Measurements from ENCODE around the gene TESPA1. TPM values are rescaled to one million over a fixed set of nuclear protein-coding genes. Genes with fewer than 3 reads are reported as not detected.

The TESPA1 gene
- total and polyA plus RNA-seq, 2 of the 8 experiments (the other 6 are each of a cell fraction or from before 2014, with no cell fraction given): not detected

DNA sequence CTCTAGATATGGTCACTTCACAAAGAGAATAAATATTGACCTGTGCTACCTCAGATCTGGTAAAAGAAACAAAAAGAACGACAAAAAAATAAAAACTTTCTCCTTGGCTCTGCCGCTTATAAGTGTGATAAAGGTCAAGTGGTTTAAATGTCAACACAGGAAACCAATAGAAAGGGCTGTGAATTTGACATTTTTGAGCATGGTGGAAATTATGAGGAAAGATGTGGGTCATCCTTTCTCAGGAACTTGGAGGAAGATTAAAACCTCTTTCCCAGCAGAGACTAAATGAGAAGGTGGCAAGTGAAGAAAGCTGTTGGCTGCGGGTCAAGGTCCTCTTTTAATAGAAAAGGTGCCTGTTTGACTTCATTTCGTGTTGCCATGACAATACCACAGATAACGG lies 28.2 kb downstream of the TESPA1 start:
- H2AFZ ChIP-seq (ENCODE audit: low read length): no peak overlapping the region
- no peak overlapping the region for H2BK120ac ChIP-seq (replicated peaks; ENCODE audit: low read depth, low read length)
- H3K4me1 ChIP-seq (replicated peaks in 1 of 4; ENCODE audit: control insufficient read depth in 3 of 4, insufficient read depth in 4 of 4, low read length in 3 of 4): peaks cover 0 to 5% (median 0%) of the 10 kb centered on the region in 4 experiments; a peak in 2 of 7 replicates
- no peak overlapping the region for H3K18ac ChIP-seq (ENCODE audit: extremely low read depth, low read length)
- no peaks in the 10 kb centered on the region for H3K23me2 ChIP-seq (ENCODE audit: low read depth, low read length)
- no peak overlapping the region for H2BK12ac ChIP-seq (ENCODE audit: low read depth, low read length)
- no peak overlapping the region for H4K91ac ChIP-seq (replicated peaks; ENCODE audit: insufficient read length, low read length)
- H3K36me3 ChIP-seq (ENCODE audit: control insufficient read depth in 2 of 4, insufficient read depth in 4 of 4, low read length in 3 of 4): no peaks in the 10 kb centered on the region
- no peak overlapping the region for H3K9ac ChIP-seq (replicated peaks in 1 of 4; ENCODE audit: extremely low read depth in 1 of 4, low read depth in 3 of 4, low read length in 3 of 4)
- FAIRE-seq: no peak
- H3K4me2 ChIP-seq (ENCODE audit: insufficient read depth in 1 of 2, low read depth in 2 of 2, low read length in 2 of 2): no peak overlapping the region
- no peak overlapping the region for H2BK15ac ChIP-seq (ENCODE audit: low read length)
- H3K27me3 ChIP-seq (replicated peaks in 1 of 4; ENCODE audit: control insufficient read depth in 3 of 4, extremely low read depth in 1 of 4, insufficient read depth in 3 of 4, low read length in 3 of 4): no peaks in the 10 kb centered on the region
- ChIA-PET POLR2A (ENCODE audit: partially characterized antibody) (no interaction called here), CTCF (ENCODE audit: partially characterized antibody) (interaction anchor here (0.8 to 7.1 kb wide), 27 partner anchors 8 to 360 kb away, joined by 3 to 89 read pairs (median 5); partner anchors contain the start of gene MUCL1)
- no peak overlapping the region for H3K27ac ChIP-seq (ENCODE audit: low read depth, low read length)
- no peak overlapping the region for H2AK5ac ChIP-seq (ENCODE audit: low read depth, low read length)
- H4K5ac ChIP-seq (ENCODE audit: insufficient read length, low read depth, low read length): no peak overlapping the region
- no peak overlapping the region for H3K56ac ChIP-seq (replicated peaks; ENCODE audit: insufficient read length, low read depth, low read length)
- H4K8ac ChIP-seq (ENCODE audit: extremely low read depth, insufficient read depth, low read length): no peak overlapping the region
- no peaks in the 10 kb centered on the region for H3K9me3 ChIP-seq (ENCODE audit: insufficient read depth in 2 of 2, low read depth in 1 of 2, low read length in 1 of 2)
- H2BK20ac ChIP-seq (ENCODE audit: low read length): no peak overlapping the region
- no peaks in the 10 kb centered on the region for H3K79me2 ChIP-seq (ENCODE audit: control insufficient read depth in 1 of 2, insufficient read depth in 2 of 2, low read length in 2 of 2)
- H4K20me1 ChIP-seq (replicated peaks in 1 of 2; ENCODE audit: control insufficient read depth in 1 of 2, insufficient read depth in 2 of 2, low read length in 2 of 2): no peaks in the 10 kb centered on the region
- no peak overlapping the region for H3K14ac ChIP-seq (ENCODE audit: insufficient read length)
- no peaks in the 10 kb centered on the region for H3K79me1 ChIP-seq (ENCODE audit: low read depth, low read length)
- no peak overlapping the region for H3K23ac ChIP-seq (ENCODE audit: insufficient read length)
- H2BK5ac ChIP-seq (ENCODE audit: low read depth, low read length): no peak overlapping the region
- no peak overlapping the region for H3K4me3 ChIP-seq (ENCODE audit: extremely low read depth in 1 of 4, insufficient read depth in 2 of 4, low read depth in 3 of 4, low read length in 4 of 4)
- no peak overlapping the region for H3K4ac ChIP-seq (replicated peaks; ENCODE audit: insufficient read length, low read depth, low read length)
- DNase-seq (ENCODE audit: low read depth in 1 of 2, low spot score in 2 of 2): no peak
- WGBS, 2 experiments (ENCODE audit: extremely low coverage in 1 of 2, insufficient coverage in 1 of 2, insufficient read length in 1 of 2, insufficient replicate concordance in 2 of 2, low coverage in 1 of 2, low lambda C conversion rate in 2 of 2, missing lambda C conversion rate in 1 of 2): 86% methylated on average over 5 of the region's 5 CpGs; no CpG with 5 or more reads in 1 of the 2 experiments
- TF ChIP-seq SP2 (IDR thresholded peaks at IDR 0.05; ENCODE audit: low read length) (no peak), PHF8 (conservative IDR thresholded peaks at IDR 0.05; ENCODE audit: low read depth, low read length) (no peak)
